ENCODE results near the gene LPP. TPM values are rescaled to one million over a fixed set of nuclear protein-coding genes. Genes with fewer than 3 reads are reported as not detected.

Gene LPP
- total and polyA plus RNA-seq, 2 donors from 2014 or later, result 6.7 to 233 TPM

GRCh38 chr3:188573291-188573940 is 419.5 kb downstream of the LPP start:
- Histone ChIP-seq H3K4me3 (ENCODE audit: low read length in 3 of 3) (no peak overlapping the region), H3K27me3 (ENCODE audit: control insufficient read depth, insufficient read depth, low read length) (no peaks in the 10 kb centered on the region), H3K27ac (ENCODE audit: low read depth in 2 of 2, low read length in 2 of 2) (no peak overlapping the region), H3K36me3 (ENCODE audit: control insufficient read depth in 2 of 3, insufficient read depth in 3 of 3, low read length in 3 of 3) (no peaks in the 10 kb centered on the region), H3K9me3 (ENCODE audit: control insufficient read depth in 2 of 3, insufficient read depth in 1 of 3, low read length in 3 of 3) (no peaks in the 10 kb centered on the region), H3K9ac (ENCODE audit: low read length in 3 of 3) (no peak overlapping the region), H3K4me1 (ENCODE audit: control insufficient read depth in 2 of 3, insufficient read depth in 2 of 3, low read depth in 1 of 3, low read length in 3 of 3) (peaks cover 0 to 17% (median 0%) of the 10 kb centered on the region in 3 donors)
- no peak for DNase-seq
- intact Hi-C loops (cut with DNase I), result no loop called here
- FAIRE-seq, result no peak
- no peak for TF ChIP-seq CTCF (IDR thresholded peaks at IDR 0.05; ENCODE audit: borderline replicate concordance, extremely low read depth, insufficient read depth)

GRCh38 chr3:188573956-188574355 is 420.0 kb downstream of the LPP start:
- H3K4me3 ChIP-seq (ENCODE audit: low read length in 3 of 3), result no peak overlapping the region
- peaks cover 0 to 17% (median 0%) of the 10 kb centered on the region in 3 donors for H3K4me1 ChIP-seq (ENCODE audit: control insufficient read depth in 2 of 3, insufficient read depth in 2 of 3, low read depth in 1 of 3, low read length in 3 of 3)
- H3K27me3 ChIP-seq (ENCODE audit: control insufficient read depth, insufficient read depth, low read length), result no peaks in the 10 kb centered on the region
- intact Hi-C loops (cut with DNase I), result no loop called here
- H3K9me3 ChIP-seq (ENCODE audit: control insufficient read depth in 2 of 3, insufficient read depth in 1 of 3, low read length in 3 of 3), result no peaks in the 10 kb centered on the region
- no peak overlapping the region for H3K9ac ChIP-seq (ENCODE audit: low read length in 3 of 3)
- FAIRE-seq (no peak), DNase-seq (no peak)
- no peak for TF ChIP-seq CTCF (IDR thresholded peaks at IDR 0.05; ENCODE audit: borderline replicate concordance, extremely low read depth, insufficient read depth)
- no peak overlapping the region for H3K27ac ChIP-seq (ENCODE audit: low read depth in 2 of 2, low read length in 2 of 2)
- no peaks in the 10 kb centered on the region for H3K36me3 ChIP-seq (ENCODE audit: control insufficient read depth in 2 of 3, insufficient read depth in 3 of 3, low read length in 3 of 3)

- TF ChIP-seq CTCF (IDR thresholded peaks at IDR 0.05; ENCODE audit: borderline replicate concordance, extremely low read depth, insufficient read depth), result no peak
- Histone ChIP-seq H3K27ac (ENCODE audit: low read depth in 2 of 2, low read length in 2 of 2) (no peak overlapping the region), H3K36me3 (ENCODE audit: control insufficient read depth in 2 of 3, insufficient read depth in 3 of 3, low read length in 3 of 3) (no peaks in the 10 kb centered on the region), H3K9me3 (ENCODE audit: control insufficient read depth in 2 of 3, insufficient read depth in 1 of 3, low read length in 3 of 3) (no peaks in the 10 kb centered on the region), H3K4me3 (ENCODE audit: low read length in 3 of 3) (no peak overlapping the region), H3K9ac (ENCODE audit: low read length in 3 of 3) (no peak overlapping the region), H3K4me1 (ENCODE audit: control insufficient read depth in 2 of 3, insufficient read depth in 2 of 3, low read depth in 1 of 3, low read length in 3 of 3) (peaks cover 0 to 13% (median 0%) of the 10 kb centered on the region in 3 donors), H3K27me3 (ENCODE audit: control insufficient read depth, insufficient read depth, low read length) (no peaks in the 10 kb centered on the region)
- FAIRE-seq, result no peak
- no peak for DNase-seq
- intact Hi-C loops (cut with DNase I), result no loop called here
These were observed 420.9 kb downstream of the LPP start for GRCh38 chr3:188574885-188575284.

DNA sequence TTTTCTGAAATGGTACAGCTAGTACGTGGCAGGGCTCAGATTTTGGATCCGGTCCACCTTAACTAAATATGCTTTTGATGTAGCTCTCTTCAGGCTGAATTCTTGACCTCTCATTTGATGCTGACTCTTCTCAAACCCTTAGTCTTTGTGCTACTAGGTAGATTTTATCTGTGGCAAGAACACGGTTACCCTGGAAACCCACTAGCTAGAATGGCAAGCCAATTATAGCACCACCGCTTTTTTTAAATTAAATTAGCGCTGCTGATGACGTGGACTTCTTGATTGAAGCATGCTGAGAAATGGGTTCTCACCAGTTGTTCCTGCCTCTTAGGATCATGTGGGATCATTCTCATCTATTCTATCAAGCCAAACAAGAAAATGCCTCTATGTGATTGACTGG is 421.5 kb downstream of the LPP start:
- H3K4me1 ChIP-seq (ENCODE audit: control insufficient read depth in 2 of 3, insufficient read depth in 2 of 3, low read depth in 1 of 3, low read length in 3 of 3), result peaks cover 0 to 8% (median 0%) of the 10 kb centered on the region in 3 donors
- no peak overlapping the region for H3K27ac ChIP-seq (ENCODE audit: low read depth in 2 of 2, low read length in 2 of 2)
- H3K9me3 ChIP-seq (ENCODE audit: control insufficient read depth in 2 of 3, insufficient read depth in 1 of 3, low read length in 3 of 3), result no peaks in the 10 kb centered on the region
- no peak for TF ChIP-seq CTCF (IDR thresholded peaks at IDR 0.05; ENCODE audit: borderline replicate concordance, extremely low read depth, insufficient read depth)
- intact Hi-C loops (cut with DNase I), result no loop called here
- H3K27me3 ChIP-seq (ENCODE audit: control insufficient read depth, insufficient read depth, low read length), result no peaks in the 10 kb centered on the region
- no peak overlapping the region for H3K9ac ChIP-seq (ENCODE audit: low read length in 3 of 3)
- FAIRE-seq (no peak), DNase-seq (no peak)
- no peak overlapping the region for H3K4me3 ChIP-seq (ENCODE audit: low read length in 3 of 3)
- no peaks in the 10 kb centered on the region for H3K36me3 ChIP-seq (ENCODE audit: control insufficient read depth in 2 of 3, insufficient read depth in 3 of 3, low read length in 3 of 3)

Data from kidney (tissue), 14 donors.